SJCRH30 (cell line): ENCODE results near the gene ACBD4. TPM values are rescaled to one million over a fixed set of nuclear protein-coding genes. Genes with fewer than 3 reads are reported as not detected.

ENCODE experiments used
- DNase-seq, 2 experiments: peaks; one replicate each; pipeline ENCODE4 v3.0.0-alpha.2; 2015 to 2020
- H3K27ac ChIP-seq: fragments of 250-450 bp; sonication (Bioruptor Pico); 2 replicates; pipeline ENCODE4 v1.5.1; 2020; ENCODE audit warnings: mild to moderate bottlenecking, moderate library complexity
- H3K27me3 ChIP-seq: fragments of 250-450 bp; sonication (Bioruptor Pico); 2 replicates; pipeline ENCODE4 v1.5.1; 2020; ENCODE audit warnings: mild to moderate bottlenecking, moderate library complexity
- H3K36me3 ChIP-seq: fragments of 250-450 bp; sonication (Bioruptor Pico); 2 replicates; pipeline ENCODE4 v1.5.1; 2020; ENCODE audit warnings: mild to moderate bottlenecking, moderate library complexity
- H3K4me1 ChIP-seq: fragments of 250-450 bp; sonication (Bioruptor Pico); 2 replicates; pipeline ENCODE4 v1.5.1; 2020; ENCODE audit warnings: mild to moderate bottlenecking, moderate library complexity
- H3K4me3 ChIP-seq: fragments of 250-450 bp; sonication (Bioruptor Pico); 2 replicates; pipeline ENCODE4 v1.5.1; 2020; ENCODE audit warnings: mild to moderate bottlenecking, moderate library complexity
- H3K9me3 ChIP-seq: fragments of 250-450 bp; sonication (Bioruptor Pico); replicated peaks from 2 replicates; pipeline ENCODE4 v1.5.1; 2020; ENCODE audit warnings: mild to moderate bottlenecking, moderate library complexity
- total RNA-seq: library from RNA; depleted of rRNA; stranded (reverse); fragments of >200 nt; shearing (Covaris generic); gene quantifications from 2 replicates; pipeline ENCODE4 v1.2.3, GENCODE V29; 2014; rRNA removed

ACBD4 gene
- 0.33 and 0.61 TPM in 2 replicates for total RNA-seq

- no peaks in the 10 kb centered on the region for H3K36me3 ChIP-seq
- peak within 1 kb of the TSS; percentile 41 for H3K4me3 ChIP-seq
- peaks cover 20% of the 10 kb centered on the region for H3K4me1 ChIP-seq
- no peak within 1 kb of the TSS for H3K27ac ChIP-seq
- H3K9me3 ChIP-seq = no peaks in the 10 kb centered on the region
- DNase-seq = peak; percentile 96 to 99
- H3K27me3 ChIP-seq = no peaks in the 10 kb centered on the region
Measured at GRCh38 chr17:45135192-45135977, at the start of gene ACBD4. Gene ACBD4, plus strand, starts transcription at chr17:45135687. Its CDS starts 458 bp downstream, at chr17:45136145.

- no peaks in the 10 kb centered on the region for H3K27me3 ChIP-seq
- no peak overlapping the region for H3K27ac ChIP-seq
Measured at GRCh38 chr17:45086391-45086790, 49.1 kb upstream of the ACBD4 start.

GRCh38 chr17:45086865-45087503 is 48.5 kb upstream of the ACBD4 start:
- Histone ChIP-seq H3K4me3 (no peak overlapping the region), H3K36me3 (peaks cover 78% of the 10 kb centered on the region), H3K27me3 (no peaks in the 10 kb centered on the region), H3K27ac (no peak overlapping the region), H3K9me3 (peaks cover 3% of the 10 kb centered on the region; the same call in 1 of the 2 replicates), H3K4me1 (no peaks in the 10 kb centered on the region)
- no peak for DNase-seq

More at GRCh38 chr17:45086391-45086790, 49.1 kb upstream of the ACBD4 start:
- H3K9me3 ChIP-seq = peaks cover 3% of the 10 kb centered on the region; the same call in 1 of the 2 replicates
- H3K36me3 ChIP-seq = peaks cover 78% of the 10 kb centered on the region
- no peaks in the 10 kb centered on the region for H3K4me1 ChIP-seq
- no peak overlapping the region for H3K4me3 ChIP-seq
- no peak for DNase-seq

- no peak overlapping the region for H3K4me3 ChIP-seq
- H3K9me3 ChIP-seq = peaks cover 3% of the 10 kb centered on the region; the same call in 1 of the 2 replicates
- H3K36me3 ChIP-seq = peaks cover 75% of the 10 kb centered on the region
- no peak overlapping the region for H3K27ac ChIP-seq
- H3K4me1 ChIP-seq = no peaks in the 10 kb centered on the region
- DNase-seq = no peak
- H3K27me3 ChIP-seq = no peaks in the 10 kb centered on the region
Measured at GRCh38 chr17:45087504-45087975, 47.9 kb upstream of the ACBD4 start.

GRCh38 chr17:45087978-45088377 is 47.5 kb upstream of the ACBD4 start:
- Histone ChIP-seq H3K4me1 (peaks cover 3% of the 10 kb centered on the region; the same call in 1 of the 2 replicates), H3K27ac (no peak overlapping the region), H3K36me3 (peaks cover 75% of the 10 kb centered on the region), H3K9me3 (peaks cover 3% of the 10 kb centered on the region; the same call in 1 of the 2 replicates), H3K4me3 (no peak overlapping the region), H3K27me3 (no peaks in the 10 kb centered on the region)
- no peak for DNase-seq

- DNase-seq = no peak
- Histone ChIP-seq H3K9me3 (peaks cover 3% of the 10 kb centered on the region; the same call in 1 of the 2 replicates), H3K27ac (no peak overlapping the region), H3K27me3 (no peaks in the 10 kb centered on the region), H3K4me3 (no peak overlapping the region), H3K36me3 (peaks cover 75% of the 10 kb centered on the region), H3K4me1 (peaks cover 9% of the 10 kb centered on the region; the same call in 1 of the 2 replicates)
Measured at GRCh38 chr17:45088741-45089140, 46.7 kb upstream of the ACBD4 start.

- H3K27ac ChIP-seq = no peak overlapping the region
- peaks cover 9% of the 10 kb centered on the region; the same call in 1 of the 2 replicates for H3K4me1 ChIP-seq
- no peaks in the 10 kb centered on the region for H3K9me3 ChIP-seq
- peaks cover 78% of the 10 kb centered on the region for H3K36me3 ChIP-seq
- DNase-seq = no peak
- no peak overlapping the region for H3K4me3 ChIP-seq
- H3K27me3 ChIP-seq = no peaks in the 10 kb centered on the region
Measured at GRCh38 chr17:45090711-45091110, 44.8 kb upstream of the ACBD4 start.

GRCh38 chr17:45091778-45092425 is 43.6 kb upstream of the ACBD4 start:
- Histone ChIP-seq H3K9me3 (no peaks in the 10 kb centered on the region), H3K4me1 (peaks cover 9% of the 10 kb centered on the region; the same call in 1 of the 2 replicates), H3K27me3 (no peaks in the 10 kb centered on the region), H3K27ac (no peak overlapping the region), H3K4me3 (no peak overlapping the region), H3K36me3 (peaks cover 79% of the 10 kb centered on the region)
- no peak for DNase-seq

GRCh38 chr17:45092911-45093430 is 42.5 kb upstream of the ACBD4 start:
- no peak overlapping the region for H3K4me3 ChIP-seq
- no peaks in the 10 kb centered on the region for H3K9me3 ChIP-seq
- no peaks in the 10 kb centered on the region for H3K27me3 ChIP-seq
- peak overlapping the region; percentile 8; the same call in 1 of the 2 replicates for H3K27ac ChIP-seq
- peaks cover 81% of the 10 kb centered on the region for H3K36me3 ChIP-seq
- peaks cover 9% of the 10 kb centered on the region; the same call in 1 of the 2 replicates for H3K4me1 ChIP-seq
- DNase-seq = peak; percentile 27 to 33

GRCh38 chr17:45093444-45094110 is 41.9 kb upstream of the ACBD4 start:
- H3K27ac ChIP-seq = peak overlapping the region; percentile 8; the same call in 1 of the 2 replicates
- H3K36me3 ChIP-seq = peaks cover 87% of the 10 kb centered on the region

GRCh38 chr17:45096141-45096540 is 39.3 kb upstream of the ACBD4 start:
- Histone ChIP-seq H3K9me3 (no peaks in the 10 kb centered on the region), H3K4me1 (peaks cover 9% of the 10 kb centered on the region; the same call in 1 of the 2 replicates), H3K27me3 (no peaks in the 10 kb centered on the region), H3K4me3 (no peak overlapping the region), H3K27ac (no peak overlapping the region), H3K36me3 (peaks cover 90% of the 10 kb centered on the region)
- DNase-seq = peak in 1 of 2 experiments; percentile 44

More at GRCh38 chr17:45093444-45094110, 41.9 kb upstream of the ACBD4 start:
- Histone ChIP-seq H3K9me3 (no peaks in the 10 kb centered on the region), H3K27me3 (no peaks in the 10 kb centered on the region), H3K4me1 (peaks cover 9% of the 10 kb centered on the region; the same call in 1 of the 2 replicates), H3K4me3 (no peak overlapping the region)
- no peak for DNase-seq

GRCh38 chr17:45096926-45097325 is 38.6 kb upstream of the ACBD4 start:
- Histone ChIP-seq H3K4me3 (no peak overlapping the region), H3K4me1 (peaks cover 9% of the 10 kb centered on the region; the same call in 1 of the 2 replicates), H3K27me3 (no peaks in the 10 kb centered on the region), H3K36me3 (peaks cover 88% of the 10 kb centered on the region), H3K9me3 (no peaks in the 10 kb centered on the region), H3K27ac (no peak overlapping the region)
- no peak for DNase-seq

- no peak overlapping the region for H3K27ac ChIP-seq
- no peak overlapping the region for H3K4me3 ChIP-seq
- H3K27me3 ChIP-seq = no peaks in the 10 kb centered on the region
- H3K36me3 ChIP-seq = peaks cover 91% of the 10 kb centered on the region
- no peak for DNase-seq
- peaks cover 3% of the 10 kb centered on the region; the same call in 1 of the 2 replicates for H3K4me1 ChIP-seq
- H3K9me3 ChIP-seq = no peaks in the 10 kb centered on the region
Measured at GRCh38 chr17:45098081-45098868, 37.2 kb upstream of the ACBD4 start.
